IMR-90 (cell line): ENCODE measurements around the gene MSH3. TPM values are rescaled to one million over a fixed set of nuclear protein-coding genes. Genes with fewer than 3 reads are reported as not detected.

Experiments
- ATAC-seq: fragments of 200-7000 bp; cut with Tn5 transposase; 2 replicates; pipeline ENCODE4 v1.9.1; 2020; ENCODE audit warnings: low read depth, mild to moderate bottlenecking, moderate library complexity
- BruUV-seq: library from RNA; stranded (reverse); fragments of 400-500 nt; replicated peaks from 2 replicates; lab custom pipeline; 2021; lab: Mats Ljungman, UMichigan
- CTCF ChIA-PET: fragments of 300-600 bp; formaldehyde crosslinking; extraction: SDS; loops from one replicate; lab custom pipeline; 2021; ENCODE audit warnings: antibody characterized with exemption; lab: Yijun Ruan, JAX
- POLR2A ChIA-PET: fragments of 300-600 bp; sonication (Branson Sonifier 250); formaldehyde crosslinking; loops from one replicate; lab custom pipeline; 2022; ENCODE audit warnings: antibody characterized with exemption; ENCODE audit not compliant: unreplicated experiment; lab: Charles Lee
- DNase-seq: peaks from one replicate; pipeline ENCODE4 v3.0.0; 2013
- H2AFZ ChIP-seq: replicated peaks from 2 replicates; pipeline ENCODE3; 2013; ENCODE audit warnings: low read length, mild to moderate bottlenecking; ENCODE audit not compliant: poor library complexity
- H2AK5ac ChIP-seq: 2 replicates; pipeline ENCODE4 v1.6.1; 2013; ENCODE audit warnings: low read depth, low read length, inconsistent platforms
- H2AK9ac ChIP-seq: replicated peaks from 2 replicates; pipeline ENCODE3; 2013; ENCODE audit warnings: mild to moderate bottlenecking, low read depth, low read length, moderate library complexity; ENCODE audit not compliant: poor library complexity
- H2BK120ac ChIP-seq: 2 replicates; pipeline ENCODE4 v1.6.1; 2013; ENCODE audit warnings: low read depth, low read length, inconsistent platforms
- H2BK15ac ChIP-seq: 3 replicates; pipeline ENCODE4 v1.6.1; 2013; ENCODE audit warnings: low read depth, low read length, inconsistent platforms
- H2BK20ac ChIP-seq: 2 replicates; pipeline ENCODE4 v1.6.1; 2013; ENCODE audit warnings: low read depth, mild to moderate bottlenecking, inconsistent platforms, low read length, moderate library complexity
- H2BK5ac ChIP-seq: 2 replicates; pipeline ENCODE4 v1.6.1; 2013; ENCODE audit warnings: mild to moderate bottlenecking, low read depth, low read length, inconsistent platforms; ENCODE audit not compliant: poor library complexity, severe bottlenecking
- H3K14ac ChIP-seq: replicated peaks from 2 replicates; pipeline ENCODE4 v1.6.1; 2013; ENCODE audit warnings: low read depth, low read length, inconsistent platforms
- H3K18ac ChIP-seq: 2 replicates; pipeline ENCODE4 v1.6.1; 2013; ENCODE audit warnings: low read depth, low read length, control low read depth
- H3K23ac ChIP-seq: 2 replicates; pipeline ENCODE4 v1.6.1; 2013; ENCODE audit warnings: low read depth, low read length, inconsistent platforms
- H3K27ac ChIP-seq: 2 replicates; pipeline ENCODE4 v1.5.1; 2013; ENCODE audit warnings: mild to moderate bottlenecking, control low read depth, low read length; ENCODE audit not compliant: insufficient read depth
- H3K27me3 ChIP-seq: 2 replicates; pipeline ENCODE4 v1.6.1; 2013; ENCODE audit warnings: low read length; ENCODE audit not compliant: control insufficient read depth, insufficient read depth
- H3K36me3 ChIP-seq: 2 replicates; pipeline ENCODE4 v1.6.1; 2013; ENCODE audit warnings: low read length, mixed read lengths; ENCODE audit not compliant: control insufficient read depth, insufficient read depth
- H3K4ac ChIP-seq: 2 replicates; pipeline ENCODE4 v1.6.1; 2013; ENCODE audit warnings: low read depth, low read length, inconsistent platforms
- H3K4me1 ChIP-seq: 2 replicates; pipeline ENCODE4 v1.6.1; 2013; ENCODE audit warnings: low read length, mixed read lengths; ENCODE audit not compliant: control insufficient read depth, insufficient read depth
- H3K4me2 ChIP-seq: 2 replicates; pipeline ENCODE4 v1.6.1; 2013; ENCODE audit warnings: low read depth, mild to moderate bottlenecking, control low read depth, low read length, moderate library complexity
- H3K4me3 ChIP-seq: 2 replicates; pipeline ENCODE4 v1.5.1; 2013; ENCODE audit warnings: low read depth, mild to moderate bottlenecking, control low read depth, low read length, moderate library complexity; ENCODE audit not compliant: insufficient read depth
- H3K56ac ChIP-seq: 2 replicates; pipeline ENCODE4 v1.6.1; 2013; ENCODE audit warnings: low read length, inconsistent platforms; ENCODE audit not compliant: insufficient read depth; ENCODE audit errors: extremely low read depth
- H3K79me1 ChIP-seq, 2 experiments: 2 replicates each; pipeline ENCODE4 v1.6.1; 2013; ENCODE audit warnings: low read length in 2 of 2, inconsistent platforms in 1 of 2, low read depth in 1 of 2
- H3K9ac ChIP-seq: 2 replicates; pipeline ENCODE4 v1.6.1; 2013; ENCODE audit warnings: low read depth, low read length, control low read depth
- H3K9me1 ChIP-seq: 2 replicates; pipeline ENCODE4 v1.6.1; 2013; ENCODE audit warnings: low read length, inconsistent platforms; ENCODE audit not compliant: insufficient read depth
- H3K9me3 ChIP-seq: 2 replicates; pipeline ENCODE4 v1.6.1; 2013; ENCODE audit warnings: low read length; ENCODE audit not compliant: control insufficient read depth, insufficient read depth
- H4K20me1 ChIP-seq: 2 replicates; pipeline ENCODE4 v1.6.1; 2013; ENCODE audit warnings: low read length, inconsistent platforms; ENCODE audit not compliant: insufficient read depth
- H4K5ac ChIP-seq: 2 replicates; pipeline ENCODE4 v1.6.1; 2013; ENCODE audit warnings: mild to moderate bottlenecking, low read depth, low read length, control low read depth
- H4K8ac ChIP-seq, 2 experiments: 2 replicates each; pipeline ENCODE4 v1.6.1; 2013; ENCODE audit warnings: low read depth in 2 of 2, low read length in 2 of 2, control low read depth in 1 of 2, inconsistent platforms in 1 of 2
- H4K91ac ChIP-seq: 2 replicates; pipeline ENCODE4 v1.6.1; 2013; ENCODE audit warnings: low read depth, low read length, inconsistent platforms; ENCODE audit not compliant: insufficient read depth
- BHLHE40 ChIP-seq: fragments of 150-350 bp; IDR thresholded peaks from 2 replicates; pipeline ENCODE4 v1.6.1; 2016; ENCODE audit warnings: mild to moderate bottlenecking, low read depth, low read length
- CEBPB ChIP-seq: IDR thresholded peaks from 2 replicates; pipeline ENCODE4 v1.6.1; 2012; ENCODE audit warnings: low read depth, low read length, improper control_type of control experiment
- CHD1 ChIP-seq: IDR thresholded peaks from 2 replicates; pipeline ENCODE4 v1.6.1; 2012; ENCODE audit warnings: low read depth, low read length, improper control_type of control experiment
- FOS ChIP-seq: fragments of 150-350 bp; IDR thresholded peaks from 2 replicates; pipeline ENCODE4 v1.6.1; 2016; ENCODE audit warnings: low read depth, low read length
- MAFK ChIP-seq: IDR thresholded peaks from 2 replicates; pipeline ENCODE4 v1.6.1; 2012; ENCODE audit warnings: low read depth, low read length, improper control_type of control experiment
- MAZ ChIP-seq: IDR thresholded peaks from 2 replicates; pipeline ENCODE4 v1.6.1; 2012; ENCODE audit warnings: low read depth, mild to moderate bottlenecking, low read length, improper control_type of control experiment, moderate library complexity, borderline replicate concordance
- MXI1 ChIP-seq: IDR thresholded peaks from 2 replicates; pipeline ENCODE4 v1.6.1; 2012; ENCODE audit warnings: low read depth, mild to moderate bottlenecking, low read length, moderate library complexity, borderline replicate concordance
- NFE2L2 ChIP-seq: fragments of 150-350 bp; IDR thresholded peaks from 2 replicates; pipeline ENCODE4 v1.6.1; 2016; ENCODE audit warnings: low read depth, mild to moderate bottlenecking, low read length
- POLR2A ChIP-seq: IDR thresholded peaks from 2 replicates; pipeline ENCODE4 v1.6.1; 2012; ENCODE audit warnings: mild to moderate bottlenecking, low read depth, low read length
- RAD21 ChIP-seq: IDR thresholded peaks from 2 replicates; pipeline ENCODE4 v1.6.1; 2012; ENCODE audit warnings: low read length, improper control_type of control experiment
- RCOR1 ChIP-seq: IDR thresholded peaks from 2 replicates; pipeline ENCODE4 v1.6.1; 2012; ENCODE audit warnings: mild to moderate bottlenecking, low read length, improper control_type of control experiment; ENCODE audit not compliant: insufficient replicate concordance
- RFX5 ChIP-seq: IDR thresholded peaks from 2 replicates; pipeline ENCODE4 v1.8.0; 2012; ENCODE audit warnings: low read depth, mild to moderate bottlenecking, low read length, moderate library complexity
- SMC3 ChIP-seq: fragments of 150-350 bp; IDR thresholded peaks from 2 replicates; pipeline ENCODE4 v1.6.1; 2016; ENCODE audit warnings: low read depth, mild to moderate bottlenecking, antibody characterized with exemption, low read length, moderate library complexity
- WGBS, 2 experiments: methylation state at CpG; one replicate each; pipeline versions ENCODE4 v1.1.5 to v1.1.7; 2013; ENCODE audit warnings: missing lambda C conversion rate in 2 of 2; ENCODE audit not compliant: insufficient read length in 1 of 2; ENCODE audit errors: extremely low coverage in 2 of 2; 5-methylcytosine and 5-hydroxymethylcytosine counted together
- dilution Hi-C: fragments of 300-500 bp; cut with HindIII; formaldehyde crosslinking; loops from one replicate; pipeline ENCODE4 v1.14.3; 2018; ENCODE audit warnings: low sequenced_read_pairs; ENCODE audit not compliant: unreplicated experiment
- in situ Hi-C: fragments of 300-500 bp; cut with MboI; formaldehyde crosslinking; loops from 3 replicates; pipeline ENCODE4 v1.14.3; 2019; ENCODE audit warnings: low sequenced_read_pairs, inconsistent platforms, mixed read lengths
- intact Hi-C: fragments of 100-400 bp; cut with micrococcal nuclease; formaldehyde crosslinking; loops from 2 replicates; pipeline ENCODE4 v1.10.0; 2022
- polyA plus RNA-seq, 3 experiments: library from polyadenylated mRNA; depleted of rRNA; stranded (reverse); fragments of >200 nt; gene quantifications; 2 replicates each; pipeline ENCODE4 v1.2.3, GENCODE V29; 2012; ENCODE audit warnings: low replicate concordance in 1 of 3
- total RNA-seq: library from RNA; depleted of rRNA; stranded (reverse); fragments of >200 nt; gene quantifications from 2 replicates; pipeline ENCODE4 v1.2.3, GENCODE V29; 2012
- TF ChIP-seq, protein P1 (sequence below): fragments of 150-350 bp; IDR thresholded peaks from 2 replicates; pipeline ENCODE4 v1.6.1; 2017; ENCODE audit warnings: mild to moderate bottlenecking, antibody characterized with exemption, low read length, low read depth
- TF ChIP-seq, protein P2 (sequence below): conservative IDR thresholded peaks from 2 replicates; pipeline ENCODE4 v1.5.1; 2012; ENCODE audit warnings: mild to moderate bottlenecking, low read depth, low read length, improper control_type of control experiment
- TF ChIP-seq, protein P3 (sequence below): fragments of 150-350 bp; IDR thresholded peaks from 2 replicates; pipeline ENCODE4 v1.6.1; 2016; ENCODE audit warnings: low read depth, mild to moderate bottlenecking, low read length, moderate library complexity, borderline replicate concordance

The MSH3 gene
- total and polyA plus RNA-seq, 2 of the 4 experiments (the other 2 are of a cell fraction), result 4.6 to 13.3 TPM

DNA sequence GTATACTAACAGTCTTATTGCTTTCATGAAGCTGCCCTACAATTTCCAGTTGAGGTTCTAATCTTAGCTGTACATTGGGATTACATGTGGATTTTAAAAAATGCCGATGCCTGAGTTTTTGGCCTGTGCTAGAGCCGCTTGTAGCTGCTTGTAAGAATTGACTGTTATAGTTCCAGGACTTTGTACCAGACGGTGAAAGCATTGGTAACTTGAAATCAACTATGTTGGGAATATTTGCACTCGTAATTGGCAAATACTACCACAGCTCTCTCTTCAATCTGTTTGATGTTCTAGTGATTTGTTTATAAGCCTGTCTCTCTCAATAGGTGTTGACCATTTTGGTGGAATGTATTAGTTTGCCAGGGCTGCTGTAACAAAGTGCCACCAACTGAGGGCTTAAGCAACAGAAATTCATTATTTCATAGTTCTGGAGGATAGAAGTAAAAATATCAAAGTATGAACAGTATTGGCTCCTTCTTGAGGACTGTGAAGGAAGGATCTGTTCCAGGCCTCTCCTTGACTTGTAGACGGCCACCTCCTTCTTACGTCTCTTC is 50.8 kb downstream of the MSH3 start:
- peak overlapping the region in 1 of 2 experiments; percentile 65; a peak in 1 of 4 replicates for H4K8ac ChIP-seq
- no peak overlapping the region for H3K14ac ChIP-seq
- TF ChIP-seq MAZ (no peak), CEBPB (no peak), NFE2L2 (no peak), FOS (no peak), CHD1 (no peak), POLR2A (no peak), SMC3 (no peak), MXI1 (no peak), RFX5 (no peak), RAD21 (no peak), BHLHE40 (no peak), RCOR1 (no peak), MAFK (no peak)
- TF ChIP-seq, protein P1, sequence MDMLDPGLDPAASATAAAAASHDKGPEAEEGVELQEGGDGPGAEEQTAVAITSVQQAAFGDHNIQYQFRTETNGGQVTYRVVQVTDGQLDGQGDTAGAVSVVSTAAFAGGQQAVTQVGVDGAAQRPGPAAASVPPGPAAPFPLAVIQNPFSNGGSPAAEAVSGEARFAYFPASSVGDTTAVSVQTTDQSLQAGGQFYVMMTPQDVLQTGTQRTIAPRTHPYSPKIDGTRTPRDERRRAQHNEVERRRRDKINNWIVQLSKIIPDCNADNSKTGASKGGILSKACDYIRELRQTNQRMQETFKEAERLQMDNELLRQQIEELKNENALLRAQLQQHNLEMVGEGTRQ, result no peak
- TF ChIP-seq, protein P2, sequence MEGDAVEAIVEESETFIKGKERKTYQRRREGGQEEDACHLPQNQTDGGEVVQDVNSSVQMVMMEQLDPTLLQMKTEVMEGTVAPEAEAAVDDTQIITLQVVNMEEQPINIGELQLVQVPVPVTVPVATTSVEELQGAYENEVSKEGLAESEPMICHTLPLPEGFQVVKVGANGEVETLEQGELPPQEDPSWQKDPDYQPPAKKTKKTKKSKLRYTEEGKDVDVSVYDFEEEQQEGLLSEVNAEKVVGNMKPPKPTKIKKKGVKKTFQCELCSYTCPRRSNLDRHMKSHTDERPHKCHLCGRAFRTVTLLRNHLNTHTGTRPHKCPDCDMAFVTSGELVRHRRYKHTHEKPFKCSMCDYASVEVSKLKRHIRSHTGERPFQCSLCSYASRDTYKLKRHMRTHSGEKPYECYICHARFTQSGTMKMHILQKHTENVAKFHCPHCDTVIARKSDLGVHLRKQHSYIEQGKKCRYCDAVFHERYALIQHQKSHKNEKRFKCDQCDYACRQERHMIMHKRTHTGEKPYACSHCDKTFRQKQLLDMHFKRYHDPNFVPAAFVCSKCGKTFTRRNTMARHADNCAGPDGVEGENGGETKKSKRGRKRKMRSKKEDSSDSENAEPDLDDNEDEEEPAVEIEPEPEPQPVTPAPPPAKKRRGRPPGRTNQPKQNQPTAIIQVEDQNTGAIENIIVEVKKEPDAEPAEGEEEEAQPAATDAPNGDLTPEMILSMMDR, result no peak
- TF ChIP-seq, protein P3, sequence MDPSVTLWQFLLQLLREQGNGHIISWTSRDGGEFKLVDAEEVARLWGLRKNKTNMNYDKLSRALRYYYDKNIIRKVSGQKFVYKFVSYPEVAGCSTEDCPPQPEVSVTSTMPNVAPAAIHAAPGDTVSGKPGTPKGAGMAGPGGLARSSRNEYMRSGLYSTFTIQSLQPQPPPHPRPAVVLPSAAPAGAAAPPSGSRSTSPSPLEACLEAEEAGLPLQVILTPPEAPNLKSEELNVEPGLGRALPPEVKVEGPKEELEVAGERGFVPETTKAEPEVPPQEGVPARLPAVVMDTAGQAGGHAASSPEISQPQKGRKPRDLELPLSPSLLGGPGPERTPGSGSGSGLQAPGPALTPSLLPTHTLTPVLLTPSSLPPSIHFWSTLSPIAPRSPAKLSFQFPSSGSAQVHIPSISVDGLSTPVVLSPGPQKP, result no peak
- no peaks in the 10 kb centered on the region for H3K27me3 ChIP-seq
- intact Hi-C loops (no loop called here), in situ Hi-C loops (no loop called here), dilution Hi-C loops (no loop called here)
- no peak overlapping the region for H4K91ac ChIP-seq
- peaks cover 8% of the 10 kb centered on the region for H3K36me3 ChIP-seq
- H4K20me1 ChIP-seq, result no peaks in the 10 kb centered on the region
- DNase-seq, result no peak
- no peak; the same call in 1 of the 2 replicates for ATAC-seq
- H3K23ac ChIP-seq, result no peak overlapping the region
- peak overlapping the region; percentile 46; the same call in 1 of the 2 replicates for H3K4ac ChIP-seq
- no peak overlapping the region for H3K56ac ChIP-seq
- no peak overlapping the region for H2BK5ac ChIP-seq
- ChIA-PET CTCF (no interaction called here), POLR2A (no interaction called here)
- H4K5ac ChIP-seq, result no peak overlapping the region
- H3K18ac ChIP-seq, result no peak overlapping the region
- WGBS, 2 experiments, result 75% methylated on average over 2 of the region's 6 CpGs; no CpG with 5 or more reads in 1 of the 2 experiments
- peaks cover 5% of the 10 kb centered on the region for H3K4me1 ChIP-seq
- H3K79me1 ChIP-seq, result peaks cover 0 to 9% of the 10 kb centered on the region in 2 experiments; a peak in 3 of 4 replicates
- no peak overlapping the region; the same call in 2 of the 3 replicates for H2BK15ac ChIP-seq
- H3K9ac ChIP-seq, result no peak overlapping the region
- 0 out of 2 replicates have a peak overlapping the region, but pooled peaks have one; percentile 53 for H2BK120ac ChIP-seq
- H3K4me2 ChIP-seq, result no peak overlapping the region
- no TSS peak for BruUV-seq
- no peak overlapping the region for H3K4me3 ChIP-seq
- H3K9me1 ChIP-seq, result peaks cover 11% of the 10 kb centered on the region; the same call in 1 of the 2 replicates
- peak overlapping the region; percentile 63; the same call in 1 of the 2 replicates for H2BK20ac ChIP-seq
- H2AK9ac ChIP-seq, result no peak overlapping the region
- peak overlapping the region; percentile 48; the same call in 1 of the 2 replicates for H3K27ac ChIP-seq
- no peak overlapping the region; the same call in 1 of the 2 replicates for H2AK5ac ChIP-seq
- H2AFZ ChIP-seq, result no peak overlapping the region
- no peaks in the 10 kb centered on the region for H3K9me3 ChIP-seq
